WTC11 (cell line): ENCODE results near the gene TAF4.

ENCODE experiments used
- CTCF ChIP-seq: fragments of 200-600 bp; IDR thresholded peaks from 2 replicates; pipeline ENCODE4 v1.8.0; 2022; ENCODE audit warnings: antibody characterized with exemption
- ETV6 ChIP-seq: sonication (generic); formaldehyde crosslinking; IDR thresholded peaks from 2 replicates; pipeline ENCODE4 v1.8.1; 2022; ENCODE audit warnings: mild to moderate bottlenecking, missing genetic modification reagents
- JUN ChIP-seq: sonication (generic); formaldehyde crosslinking; IDR thresholded peaks from 2 replicates; pipeline ENCODE4 v1.8.0; 2023; ENCODE audit warnings: mild to moderate bottlenecking, missing genetic modification reagents
- MAX ChIP-seq: sonication (generic); formaldehyde crosslinking; IDR thresholded peaks from 2 replicates; pipeline ENCODE4 v1.8.0; 2022; ENCODE audit warnings: mild to moderate bottlenecking, missing genetic modification reagents
- PRDM15 ChIP-seq: sonication (generic); formaldehyde crosslinking; IDR thresholded peaks from 2 replicates; pipeline ENCODE4 v1.8.0; 2022; ENCODE audit warnings: missing genetic modification reagents
- ZNF232 ChIP-seq: sonication (generic); formaldehyde crosslinking; IDR thresholded peaks from 2 replicates; pipeline ENCODE4 v1.8.0; 2022; ENCODE audit warnings: mild to moderate bottlenecking, missing genetic modification reagents

- TF ChIP-seq JUN (CRISPR knock-in tag): no peak
- no peak for TF ChIP-seq CTCF
- no peak for TF ChIP-seq ZNF232 (CRISPR knock-in tag)
- no peak for TF ChIP-seq ETV6 (CRISPR knock-in tag)
- TF ChIP-seq PRDM15 (CRISPR knock-in tag): no peak
- TF ChIP-seq MAX (CRISPR knock-in tag): no peak
These were observed 138.9 kb downstream of the TAF4 start for GRCh38 chr20:61926796-61927192.
